ENCODE results near the gene SEC24B.
A peak's percentile ranks its signal among the peaks of the same experiment; 100 is the strongest.

Gene SEC24B

DNA sequence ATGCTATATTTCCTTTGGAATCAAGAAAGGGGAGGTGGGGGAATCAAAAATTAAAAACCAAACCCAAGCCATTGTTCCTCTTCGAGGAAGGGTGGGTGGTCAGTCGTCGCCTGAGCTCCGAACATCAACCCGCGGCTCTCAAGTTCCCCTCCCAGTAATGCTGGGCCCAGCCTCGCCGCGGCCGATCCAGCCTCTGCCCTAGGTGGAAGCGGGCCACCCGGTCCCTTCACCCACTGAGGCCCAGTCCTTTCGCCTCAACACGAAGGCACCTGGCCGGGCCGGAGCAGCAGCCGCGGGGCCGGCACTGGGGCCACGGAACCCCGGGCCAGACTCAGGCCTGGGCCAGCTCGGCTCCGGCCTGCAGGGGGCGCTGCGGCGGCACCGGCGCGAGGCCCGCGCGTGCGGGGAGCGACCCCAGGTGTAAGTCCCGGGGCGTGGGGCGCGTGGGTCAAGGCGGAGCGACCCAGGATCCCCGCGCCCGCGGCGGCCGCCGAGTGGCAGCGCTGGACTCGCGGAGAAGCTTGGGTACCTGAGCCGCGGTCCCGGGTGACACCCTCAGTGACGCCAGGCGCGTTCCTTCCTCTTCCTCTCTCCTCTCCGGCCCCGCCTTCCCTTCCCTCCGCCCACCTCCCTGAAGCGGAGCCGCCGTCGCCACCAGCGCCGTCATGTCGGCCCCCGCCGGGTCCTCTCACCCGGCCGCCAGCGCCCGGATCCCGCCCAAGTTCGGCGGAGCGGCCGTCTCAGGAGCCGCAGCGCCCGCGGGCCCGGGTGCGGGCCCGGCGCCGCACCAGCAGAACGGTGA lies at the start of gene SEC24B:
Gene SEC24B (plus strand): TSS at position 611 of the 802 bp plus-strand sequence. CDS start 55 bp downstream, at position 666.
- FAIRE-seq = no peak

DNA sequence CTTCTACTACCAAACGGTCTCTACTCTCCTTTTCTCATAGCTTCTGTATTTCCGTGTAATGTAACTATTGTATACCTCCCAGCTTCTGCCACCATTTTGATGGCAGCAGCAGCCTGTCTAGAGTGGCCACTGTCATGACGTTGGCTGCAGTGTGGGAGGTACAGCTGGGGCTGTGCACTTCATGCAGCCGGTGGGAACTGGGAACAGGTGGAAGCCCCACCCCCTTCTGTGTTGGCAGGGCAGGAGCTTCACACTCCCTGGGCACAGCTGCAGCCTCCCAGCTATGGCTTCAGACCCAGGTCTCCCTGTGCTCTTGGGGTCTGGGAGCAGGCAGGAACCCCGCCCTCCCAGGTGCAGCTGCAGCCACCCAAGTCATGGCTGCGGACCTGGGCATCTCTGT lies 49.8 kb upstream of the SEC24B start:
- FAIRE-seq = no peak

DNA sequence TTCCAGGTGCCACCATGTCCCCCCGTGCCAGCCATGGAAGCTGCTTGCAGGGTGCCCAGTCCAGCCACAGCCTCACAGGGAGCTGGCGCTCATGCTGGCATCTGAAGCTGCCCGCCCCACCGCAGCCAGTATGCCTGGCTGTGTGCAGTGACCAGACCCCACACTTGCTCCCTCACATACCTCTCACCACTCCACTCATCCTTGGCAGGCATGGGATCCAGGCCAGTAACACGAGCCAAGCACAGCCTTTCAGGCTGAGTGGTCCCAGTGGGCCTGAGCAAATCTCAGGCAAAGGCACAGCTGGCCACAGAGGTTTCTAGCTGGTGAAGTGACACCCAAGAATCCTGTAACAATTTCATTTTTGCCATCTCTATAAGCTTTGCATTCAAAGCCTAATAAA lies 48.4 kb upstream of the SEC24B start:
- no peak for FAIRE-seq

DNA sequence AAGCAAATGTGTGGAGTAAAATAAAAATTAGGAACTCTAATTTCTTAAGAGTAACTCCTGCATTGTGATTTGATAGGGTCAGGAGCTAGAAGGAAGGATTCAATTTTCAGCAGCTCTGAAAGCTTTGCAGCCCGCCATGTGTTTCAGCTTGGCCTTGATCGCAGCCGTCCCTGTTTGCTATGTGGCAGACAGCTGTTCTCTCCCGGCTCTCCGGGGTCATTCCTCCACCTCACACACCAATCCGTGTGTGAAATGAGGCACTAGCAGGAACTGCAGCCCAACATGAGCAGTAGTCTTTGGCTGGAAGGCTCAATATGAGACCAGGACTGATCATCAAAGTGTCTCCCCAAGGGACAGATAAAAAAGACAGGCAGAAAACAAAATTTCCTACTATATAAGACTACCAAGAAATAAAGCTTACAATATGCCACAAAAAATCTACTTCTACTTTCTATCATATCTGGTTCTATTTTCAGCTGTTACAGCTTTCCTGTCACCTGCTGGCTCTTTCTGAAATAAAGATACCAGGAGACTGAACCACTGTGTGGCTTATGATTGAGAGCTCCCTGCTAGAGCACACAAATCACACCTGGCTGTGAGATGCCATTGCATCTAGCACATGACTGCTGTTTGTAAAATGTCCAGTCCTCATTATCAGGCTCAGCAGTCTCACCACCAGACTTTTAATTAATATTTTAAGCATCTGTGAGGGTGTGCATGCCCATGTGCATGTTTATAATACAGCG lies 44.1 kb upstream of the SEC24B start:
- FAIRE-seq = no peak

DNA sequence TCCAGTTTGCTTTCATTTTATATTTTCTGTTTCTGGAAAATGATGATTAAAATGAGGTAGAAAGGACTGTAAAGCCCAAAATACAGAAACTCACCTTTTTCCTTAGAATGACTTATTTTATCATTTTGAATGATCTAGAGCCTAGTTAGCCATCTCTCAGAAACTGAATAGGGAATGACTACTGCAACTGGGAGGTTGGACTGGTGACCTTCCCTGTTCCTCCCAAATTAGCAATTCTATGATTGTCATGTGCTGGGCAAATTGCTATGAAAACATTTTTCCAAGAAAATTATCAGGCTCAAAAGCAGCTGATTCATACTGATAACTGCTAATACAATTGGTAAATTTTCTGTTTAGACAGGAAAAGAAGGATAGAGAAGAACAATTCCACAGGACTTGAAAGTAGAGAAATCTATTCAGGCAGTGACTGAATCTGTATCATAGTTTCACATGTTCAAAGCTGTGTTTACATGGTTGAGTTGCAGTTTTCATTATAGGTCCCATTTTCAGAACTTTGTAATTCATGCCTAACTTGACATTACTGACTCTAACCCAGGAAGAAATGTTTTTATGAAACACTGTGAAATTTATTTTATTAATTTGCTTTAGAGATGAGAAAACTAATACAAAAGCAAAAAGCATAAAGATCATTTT lies 43.4 kb upstream of the SEC24B start:
- FAIRE-seq = no peak

DNA sequence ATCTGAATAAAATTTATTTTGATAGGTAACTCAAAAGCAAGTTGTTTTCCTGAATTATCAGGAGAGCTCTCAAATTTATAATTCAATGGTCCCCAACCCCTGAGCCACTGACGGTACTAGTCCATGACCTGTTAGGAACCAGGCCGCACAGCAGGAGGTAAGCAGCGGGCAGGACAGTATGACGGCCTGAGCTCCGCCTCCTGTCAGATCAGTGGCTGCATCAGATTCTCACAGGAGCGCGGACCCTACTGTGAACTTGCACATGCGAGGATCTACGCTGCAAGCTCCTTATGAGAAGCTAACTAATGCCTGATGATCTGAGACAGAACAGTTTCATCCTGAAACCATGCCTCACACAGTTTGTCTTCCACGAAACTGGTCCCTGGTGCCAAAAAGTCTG lies 37.9 kb upstream of the SEC24B start:
- FAIRE-seq = no peak

DNA sequence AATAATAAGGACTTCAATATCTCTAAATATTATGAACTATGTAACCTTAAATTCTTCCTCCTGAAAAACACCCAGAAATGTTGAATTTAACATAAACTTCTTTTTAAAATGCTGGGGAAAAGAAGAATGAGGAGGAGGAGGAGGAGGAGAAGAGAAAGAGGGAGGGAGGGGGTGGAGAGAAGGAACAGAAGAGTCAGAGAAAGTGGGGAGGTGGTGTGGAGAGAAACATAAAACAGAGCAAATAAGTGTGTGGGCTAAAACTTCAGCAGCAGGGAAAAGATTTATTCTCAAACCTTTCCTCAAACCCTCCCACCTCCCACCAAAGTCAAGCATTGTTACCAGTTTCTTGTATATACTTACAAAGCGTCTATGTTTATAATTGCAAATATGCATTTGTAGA lies 34.7 kb upstream of the SEC24B start:
- FAIRE-seq = no peak

DNA sequence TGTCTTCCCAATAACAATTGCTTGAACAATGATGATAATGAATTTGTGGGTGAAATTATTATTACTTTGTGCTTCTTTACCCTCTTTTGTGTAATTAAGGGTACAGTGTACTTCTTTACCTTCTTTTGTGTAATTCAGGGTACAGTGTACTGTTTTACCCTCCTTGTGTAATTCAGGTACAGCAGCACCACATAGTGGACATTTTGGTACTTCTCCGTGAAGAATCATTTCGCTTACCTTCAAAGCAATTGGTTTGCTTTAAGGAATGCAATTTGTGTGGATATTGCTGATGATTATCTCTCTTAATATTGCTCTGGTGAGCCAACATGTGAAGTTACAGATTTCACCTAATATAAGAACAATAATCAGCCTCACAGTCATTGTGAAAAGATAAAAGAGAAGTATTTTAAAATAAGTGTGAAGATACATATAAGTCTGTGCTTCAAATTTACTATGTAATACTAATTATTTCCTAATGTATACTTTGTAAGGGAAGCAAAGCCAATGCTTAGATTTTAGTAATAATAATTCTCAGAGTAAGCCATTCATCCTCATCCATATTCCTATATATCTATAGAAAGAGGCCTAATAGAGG lies 27.2 kb upstream of the SEC24B start:
- peak; percentile 91 for FAIRE-seq

DNA sequence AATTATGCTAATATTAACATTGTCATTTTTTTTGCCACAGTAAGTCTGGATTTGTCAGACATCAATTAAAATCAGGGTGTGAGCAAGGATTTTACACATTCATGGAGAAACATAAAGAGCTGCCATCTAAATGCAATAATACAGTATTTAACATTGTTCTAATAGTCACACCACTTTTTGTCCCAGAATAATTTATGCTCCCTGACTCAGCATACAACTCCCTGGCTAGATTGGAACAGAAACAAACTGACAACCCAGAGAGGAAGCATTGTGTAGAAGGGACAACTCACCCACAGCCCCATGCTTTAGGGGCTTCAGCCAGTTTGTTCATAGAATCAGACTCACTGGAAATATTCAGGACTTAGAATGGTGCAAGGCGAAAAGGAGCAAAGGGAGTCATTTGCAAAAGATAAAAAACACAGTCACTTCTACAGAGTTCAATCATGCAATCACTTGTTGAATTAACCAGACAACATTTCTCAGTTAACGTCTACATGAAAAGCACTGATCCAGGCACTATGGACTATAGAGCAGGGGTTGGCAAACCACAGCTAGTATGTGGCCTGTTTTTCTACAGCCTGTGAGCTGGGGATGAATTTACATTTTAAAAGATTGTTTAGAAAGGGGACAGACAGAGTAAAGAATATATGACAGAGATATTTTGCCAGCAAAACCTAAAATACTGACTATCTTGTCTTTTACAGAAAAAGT lies 26.4 kb upstream of the SEC24B start:
- no peak for FAIRE-seq

DNA sequence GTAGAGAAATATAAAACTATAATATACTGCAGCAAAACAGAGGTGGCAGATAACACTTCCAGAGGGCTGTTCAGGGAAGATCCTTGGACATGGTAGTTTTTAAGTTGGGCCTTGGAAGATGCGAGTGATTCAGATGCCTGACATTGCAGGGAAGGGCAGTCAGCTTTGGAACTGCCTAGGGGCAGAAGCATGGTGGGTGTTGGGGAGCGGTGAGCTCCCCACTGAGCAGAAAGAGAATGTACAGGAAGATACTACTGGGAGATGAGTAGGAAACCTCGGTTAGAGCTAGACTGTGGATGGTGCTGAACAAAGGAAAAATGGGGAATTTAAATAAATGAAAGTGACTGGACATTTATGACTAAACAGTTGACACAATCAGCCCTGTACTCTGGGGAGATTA lies 24.9 kb upstream of the SEC24B start:
- FAIRE-seq = no peak

DNA sequence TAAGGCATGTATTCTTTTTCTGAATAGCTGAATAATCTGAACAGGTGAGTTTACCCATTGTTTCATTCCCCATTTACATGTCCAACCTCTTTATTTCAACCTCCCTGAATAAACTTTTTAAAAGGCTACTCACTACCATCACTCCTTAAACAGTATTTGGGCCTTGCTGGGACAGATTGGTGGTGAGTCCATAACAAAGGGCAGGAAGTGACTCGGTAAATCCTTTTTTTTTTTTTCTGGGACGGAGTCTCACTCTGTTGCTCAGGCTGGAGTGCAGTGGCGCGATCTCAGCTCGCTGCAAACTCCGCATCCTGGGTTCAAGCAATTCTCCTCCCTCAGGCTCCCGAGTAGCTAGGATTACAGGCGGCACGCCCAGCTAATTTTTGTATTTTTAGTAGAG lies 23.4 kb upstream of the SEC24B start:
- no peak for FAIRE-seq

DNA sequence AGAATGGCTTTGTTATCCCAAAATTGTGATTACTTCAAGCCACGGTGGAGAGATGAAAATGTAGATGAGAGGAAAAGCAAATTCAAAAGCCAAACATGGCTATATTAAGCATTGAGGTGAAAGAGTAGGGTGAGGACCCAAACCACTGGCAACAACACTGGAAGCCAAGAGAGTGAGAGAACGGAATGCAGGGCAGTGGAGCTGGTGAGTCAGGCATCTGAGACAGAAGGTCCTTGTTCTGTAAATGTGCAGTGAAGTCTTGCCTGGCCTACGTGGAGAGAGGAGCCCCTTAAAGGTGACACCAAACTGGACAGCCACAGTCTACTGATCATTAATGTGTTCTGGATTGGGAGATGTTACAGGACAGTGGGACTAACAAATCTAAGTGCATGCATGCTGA lies 22.8 kb upstream of the SEC24B start:
- no peak for FAIRE-seq

DNA sequence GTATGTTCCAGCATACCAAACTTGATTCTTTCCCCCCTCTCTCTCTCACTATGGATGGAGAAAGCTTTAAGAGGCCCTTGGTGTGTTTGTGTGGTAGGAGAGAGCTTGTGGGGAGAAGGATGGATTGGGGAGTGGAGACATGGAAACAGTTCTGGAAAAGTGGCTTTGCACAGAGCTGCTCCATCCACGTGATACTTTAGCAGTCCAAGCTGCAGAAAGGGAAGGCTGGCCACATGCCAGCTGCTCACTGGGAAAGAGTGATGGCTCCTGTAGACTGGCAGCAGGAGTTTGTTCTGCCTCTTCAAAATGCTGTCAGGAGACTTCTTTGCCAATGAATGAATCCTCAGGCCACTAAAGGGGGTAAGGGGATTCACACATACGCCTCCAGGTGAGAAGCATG lies 21.7 kb upstream of the SEC24B start:
- FAIRE-seq = no peak

DNA sequence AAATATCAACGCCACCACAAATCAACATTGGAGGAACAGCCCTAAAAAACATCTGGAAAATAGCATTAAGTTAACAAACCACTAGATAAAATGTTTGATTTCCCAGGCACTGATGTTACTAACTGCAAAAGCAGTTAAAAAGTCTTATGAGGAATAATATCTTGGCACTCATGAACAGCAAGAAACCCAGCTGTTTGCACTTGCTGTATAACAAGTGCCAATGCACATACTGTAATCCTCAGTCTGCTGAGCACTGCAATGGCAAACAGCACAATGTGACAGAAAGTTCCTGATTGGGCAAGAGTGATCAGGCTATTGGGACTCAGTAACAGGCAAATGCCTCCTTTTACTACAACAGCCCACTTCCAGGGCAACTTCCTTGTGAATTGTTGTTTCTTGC lies 20.8 kb upstream of the SEC24B start:
- FAIRE-seq = no peak

DNA sequence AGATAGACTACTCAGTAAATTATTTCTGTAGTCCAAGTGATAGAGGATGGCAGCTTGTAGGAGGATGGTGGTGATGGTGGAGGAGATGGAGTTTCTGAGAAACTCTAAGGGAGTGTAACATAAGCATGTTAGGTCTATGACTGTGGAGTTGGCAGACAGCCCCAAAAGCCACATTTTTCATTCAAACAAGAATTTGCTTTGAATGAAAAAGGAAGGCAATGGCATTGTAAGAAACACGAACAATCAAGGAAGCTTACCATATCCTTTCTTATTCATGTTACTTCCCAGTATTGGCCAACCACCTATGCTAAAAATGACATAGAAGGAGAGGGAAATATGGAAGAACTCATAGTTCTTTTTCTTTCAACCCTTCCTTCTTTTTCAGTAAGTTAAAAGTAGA lies 18.7 kb upstream of the SEC24B start:
- no peak for FAIRE-seq

DNA sequence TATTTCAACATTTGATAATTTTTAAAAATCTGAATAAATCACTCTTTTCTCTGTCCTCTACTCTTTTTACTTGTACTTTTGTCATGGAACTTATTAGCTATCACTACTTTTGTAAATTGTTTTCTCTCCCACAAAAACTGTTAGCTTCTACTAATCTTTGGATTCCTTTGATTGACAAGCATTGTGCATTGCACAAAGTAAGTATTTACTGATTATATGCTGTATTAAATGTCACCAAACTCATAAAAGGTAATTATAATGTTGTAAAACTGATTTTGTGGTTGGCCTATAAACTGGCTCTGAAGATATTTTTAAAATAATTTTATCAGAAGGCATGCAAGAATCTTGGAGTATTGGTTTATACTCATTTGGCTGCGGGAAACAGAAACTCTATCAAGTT lies 15.0 kb upstream of the SEC24B start:
- no peak for FAIRE-seq

DNA sequence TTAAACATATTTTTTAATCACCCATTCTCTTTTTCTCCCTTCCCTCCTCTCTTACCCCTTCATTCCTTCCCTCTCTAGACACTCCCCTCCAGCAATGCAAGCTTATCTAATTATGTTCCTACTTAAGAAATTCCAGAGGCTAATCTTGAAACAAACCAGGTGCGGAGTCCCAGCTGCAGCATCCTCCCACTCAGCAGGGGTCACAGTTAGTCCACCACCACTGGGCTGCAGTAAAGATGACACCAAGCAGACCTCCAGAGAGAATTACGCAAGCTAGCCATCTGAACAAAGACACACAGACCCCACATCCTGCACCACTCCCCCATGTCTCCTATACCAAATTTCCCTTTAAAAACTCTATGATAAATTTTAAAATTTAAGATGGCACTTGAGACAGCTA lies 13.9 kb upstream of the SEC24B start:
- peak; percentile 78 for FAIRE-seq

DNA sequence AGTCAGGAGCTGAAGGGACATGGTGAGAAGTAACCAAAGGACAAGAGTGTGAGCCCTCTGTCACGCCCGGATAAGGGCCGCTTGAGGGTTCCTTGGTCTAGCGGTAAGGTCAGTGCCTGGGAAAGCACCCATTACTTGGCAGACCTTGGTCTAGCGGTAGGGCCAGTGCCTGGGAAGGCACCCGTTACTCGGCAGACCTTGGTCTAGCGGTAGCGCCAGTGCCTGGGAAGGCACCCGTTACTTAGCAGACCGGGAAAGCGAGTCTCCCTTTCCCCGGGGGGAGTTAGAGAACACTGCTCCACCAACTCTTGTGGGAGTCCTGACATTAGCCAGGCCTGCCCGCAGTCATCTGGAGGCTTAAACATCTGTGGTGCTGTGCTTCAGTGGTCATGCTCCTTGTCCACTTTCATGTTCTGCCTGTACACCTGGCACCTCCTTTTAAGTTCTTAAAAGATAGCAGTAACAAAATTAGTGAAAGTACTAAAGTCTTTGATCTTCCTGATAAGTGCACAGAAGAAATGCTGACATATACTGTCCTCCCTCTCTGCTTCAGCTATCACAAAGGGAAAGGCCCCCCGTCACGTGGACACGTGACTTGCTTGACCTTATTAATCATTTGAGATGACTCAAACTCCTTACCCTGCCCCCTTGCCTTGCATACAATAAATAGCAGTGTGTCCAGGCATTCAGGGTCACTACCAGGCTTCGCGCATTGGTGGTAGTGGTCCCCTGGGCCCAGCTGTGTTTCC lies 9.3 kb upstream of the SEC24B start:
- FAIRE-seq = no peak

DNA sequence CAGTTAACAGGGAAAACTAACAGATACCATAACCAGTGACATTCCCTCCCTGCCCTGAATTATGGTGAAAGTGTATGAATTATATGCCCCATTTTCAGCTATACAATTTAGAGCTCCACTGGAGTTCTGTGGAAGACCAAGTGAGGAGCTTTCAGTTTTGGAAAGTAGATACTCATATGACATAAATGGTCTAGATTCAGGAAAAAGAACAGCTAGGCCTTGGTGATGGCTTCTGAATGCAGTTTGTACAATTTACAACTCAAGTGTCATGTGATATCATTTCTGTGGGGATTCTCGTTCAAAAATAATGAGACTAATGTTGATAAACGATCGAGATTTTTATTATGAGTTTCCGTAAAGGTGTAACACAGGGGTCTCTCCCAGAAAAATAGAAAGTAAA lies 8.2 kb upstream of the SEC24B start:
- FAIRE-seq = no peak

DNA sequence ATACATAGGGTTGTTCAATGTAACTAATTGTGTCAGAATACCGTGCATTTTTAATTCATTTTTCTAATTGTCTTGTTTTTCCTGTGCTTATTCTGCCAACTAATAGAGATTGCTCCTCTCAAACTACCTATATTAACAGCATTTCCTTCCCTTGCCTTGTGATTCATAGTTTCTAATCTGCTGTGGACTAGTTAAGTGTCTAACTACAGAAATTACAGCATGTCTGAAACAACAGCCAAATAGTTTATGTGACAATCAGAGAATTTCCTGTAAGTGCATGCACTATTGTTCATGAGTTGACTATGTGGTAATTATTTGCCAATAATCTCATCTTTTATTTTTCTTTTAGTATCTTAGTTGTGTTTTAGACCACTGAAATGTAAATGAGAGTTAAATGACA lies 4.1 kb upstream of the SEC24B start:
- FAIRE-seq = no peak

DNA sequence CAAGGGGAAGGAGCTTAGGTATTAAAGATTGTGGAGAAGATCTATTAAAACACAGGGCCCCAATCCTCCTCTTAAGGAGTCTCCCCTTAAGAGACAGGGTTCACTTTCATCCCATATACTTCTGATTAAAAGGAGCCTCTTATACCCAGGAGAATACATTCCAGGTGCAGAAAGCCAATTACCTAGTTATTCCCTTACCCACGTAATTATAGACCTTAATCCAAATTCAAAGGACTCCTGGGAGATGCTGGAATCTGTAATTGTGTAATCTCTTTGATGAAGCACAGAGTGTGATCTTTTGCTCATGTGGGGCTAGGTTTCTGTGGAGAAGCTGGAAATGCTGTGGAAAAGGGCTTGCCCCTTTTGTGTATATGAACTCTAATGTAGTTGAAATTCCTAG lies 1.4 kb upstream of the SEC24B start:
- FAIRE-seq = no peak

DNA sequence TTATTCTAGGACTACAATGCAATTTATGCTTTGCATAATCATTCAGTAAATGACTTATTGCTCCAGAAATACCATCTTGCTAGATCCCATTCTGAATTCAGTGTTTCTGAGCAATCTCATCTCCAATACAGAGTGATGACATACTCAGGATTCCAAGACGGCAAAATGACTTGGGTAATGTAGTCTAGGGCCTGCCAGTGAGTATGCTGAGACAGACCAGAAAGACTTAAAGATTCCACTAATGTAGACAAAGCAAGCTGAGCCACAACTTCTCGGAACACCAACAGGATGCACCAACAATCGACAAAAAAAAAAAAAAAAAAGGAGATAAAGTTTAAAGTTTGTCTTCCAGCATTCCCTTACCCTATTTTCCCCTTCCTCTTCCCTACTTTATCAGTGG lies 919 bp upstream of the SEC24B start:
- FAIRE-seq = no peak
